GM19025 (cell line): ENCODE measurements around the gene ZCCHC24.

Experiments
- ATAC-seq: cut with Tn5 transposase; IDR thresholded peaks from one replicate; pipeline ENCODE4 v1.9.1; 2021; ENCODE audit warnings: mild to moderate bottlenecking, low read depth, moderate library complexity; ENCODE audit not compliant: unreplicated experiment

ZCCHC24 gene

DNA sequence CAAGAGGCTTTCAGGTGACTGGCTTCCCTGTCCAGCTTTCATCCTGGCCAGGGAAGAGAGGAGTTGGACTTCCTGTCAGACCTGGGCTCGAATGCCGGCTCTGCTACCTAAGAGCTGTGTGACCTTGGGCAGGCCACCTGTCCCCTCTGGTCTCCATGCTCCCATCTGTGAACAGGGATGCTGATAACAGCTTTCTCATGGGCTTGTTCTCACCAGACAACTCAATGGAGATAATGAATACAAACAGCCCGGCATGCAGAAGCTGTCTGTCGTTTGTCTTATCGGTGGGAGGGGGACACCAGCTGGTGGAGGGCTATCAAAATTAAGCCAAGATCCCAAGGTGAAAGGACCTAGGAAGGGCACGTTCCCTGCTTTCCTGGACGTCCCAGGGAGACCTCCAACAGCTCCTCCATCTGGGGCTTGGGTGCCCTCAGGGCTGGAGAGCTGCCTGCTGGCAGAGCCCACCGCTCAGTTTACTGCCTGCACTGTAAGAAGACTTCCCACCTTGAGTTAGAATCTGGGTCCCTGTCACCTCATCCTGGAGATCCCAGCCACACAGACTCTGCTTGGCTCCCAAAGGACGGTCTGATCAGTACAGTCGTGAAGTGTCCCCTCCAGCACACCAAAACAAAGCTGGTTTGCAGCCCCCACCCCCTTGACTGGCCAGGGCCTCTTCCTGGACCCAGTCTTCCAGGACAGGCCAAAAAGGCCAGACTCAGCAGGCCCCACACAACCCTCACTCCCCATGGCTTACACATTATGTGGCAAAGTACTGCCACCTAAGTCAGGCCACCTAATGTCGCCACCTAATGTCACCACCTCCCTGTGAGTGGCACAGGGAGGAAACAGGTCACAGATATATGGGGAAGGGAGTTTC is 57.2 kb downstream of the ZCCHC24 start:
- no peak for ATAC-seq

DNA sequence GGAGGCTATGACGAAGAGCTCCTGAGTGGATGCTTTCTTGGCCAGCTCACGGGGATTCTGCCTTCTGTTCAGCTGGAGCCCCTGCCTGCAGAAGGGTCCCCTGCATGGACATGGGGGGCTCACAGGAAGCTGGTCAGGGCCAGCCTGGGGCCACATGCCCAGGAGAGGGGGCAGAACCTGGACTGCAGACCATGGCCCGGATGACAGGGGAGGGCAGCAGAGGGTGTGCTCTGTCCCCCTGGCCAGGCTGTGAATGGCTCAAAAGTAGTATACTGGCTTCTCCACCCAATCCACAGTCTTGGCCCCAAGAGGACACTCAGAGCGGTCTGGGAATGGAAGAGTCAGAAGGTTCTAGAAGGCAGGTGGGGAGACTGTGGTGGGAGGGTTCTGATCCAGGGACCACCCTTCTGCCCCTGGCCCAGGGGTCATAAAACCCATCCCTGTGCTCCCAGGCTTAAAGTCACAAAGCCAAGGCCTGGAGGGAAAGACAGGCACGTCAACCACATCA is 57.9 kb downstream of the ZCCHC24 start:
- no peak for ATAC-seq

GRCh38 chr10:79386637-79387465 is 58.6 kb downstream of the ZCCHC24 start:
- ATAC-seq: no peak

GRCh38 chr10:79385804-79386531 is 59.5 kb downstream of the ZCCHC24 start:
- ATAC-seq: no peak

DNA sequence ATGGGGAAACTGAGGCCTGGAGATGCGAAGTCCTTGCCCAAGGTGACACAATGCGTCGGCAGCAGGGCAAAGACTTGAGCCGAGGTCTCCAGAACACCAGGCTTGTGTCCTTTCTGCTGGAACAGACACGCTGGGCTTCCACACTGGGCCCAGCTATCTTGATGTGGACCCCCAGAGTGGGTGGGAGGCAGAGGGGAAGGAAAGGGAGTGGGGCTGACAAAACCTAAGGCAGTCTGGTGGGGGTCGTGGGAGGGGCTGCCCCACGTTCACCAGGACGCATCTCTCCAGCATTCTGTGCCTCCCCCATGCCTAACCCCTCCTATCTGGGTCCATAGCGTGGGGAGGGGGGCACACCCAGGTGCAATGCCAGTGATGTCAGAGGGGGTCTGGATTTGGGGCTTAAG is 60.0 kb downstream of the ZCCHC24 start:
- ATAC-seq: no peak

- ATAC-seq: no peak
Measured at GRCh38 chr10:79384773-79385391, 60.5 kb downstream of the ZCCHC24 start.

DNA sequence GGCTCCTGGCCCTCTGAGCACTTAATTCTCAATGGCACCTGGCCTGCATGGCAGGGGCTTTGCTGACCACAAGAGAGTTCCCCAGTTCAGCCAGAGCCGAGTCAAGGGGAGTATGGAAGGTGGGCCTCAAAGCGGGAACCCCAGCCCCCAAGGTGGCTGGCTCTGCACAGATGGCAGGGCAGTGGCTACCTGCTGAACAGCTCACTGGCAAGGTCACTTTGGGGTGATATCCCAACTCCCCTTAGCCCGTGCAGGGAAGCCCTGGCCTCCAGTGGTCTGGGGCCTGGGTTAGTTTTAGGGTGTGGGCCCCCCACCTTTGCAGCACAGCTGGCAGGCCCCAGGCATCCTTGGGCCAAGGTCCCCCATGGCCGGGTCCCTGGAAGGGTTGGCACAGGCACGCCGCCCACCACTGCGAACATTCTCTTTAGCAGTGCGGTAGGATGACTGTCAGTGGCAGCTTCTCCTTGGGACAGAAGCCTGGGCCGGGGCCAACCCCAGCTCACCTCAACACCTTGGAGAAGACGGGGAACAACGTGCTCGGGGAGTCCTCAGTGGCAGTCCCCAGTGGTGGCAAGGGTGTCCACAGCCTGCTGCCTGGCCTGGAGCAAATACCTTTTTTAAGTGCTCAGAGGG is 61.3 kb downstream of the ZCCHC24 start:
- ATAC-seq: no peak

- ATAC-seq: no peak
Measured at GRCh38 chr10:79382491-79382941, 62.9 kb downstream of the ZCCHC24 start.

DNA sequence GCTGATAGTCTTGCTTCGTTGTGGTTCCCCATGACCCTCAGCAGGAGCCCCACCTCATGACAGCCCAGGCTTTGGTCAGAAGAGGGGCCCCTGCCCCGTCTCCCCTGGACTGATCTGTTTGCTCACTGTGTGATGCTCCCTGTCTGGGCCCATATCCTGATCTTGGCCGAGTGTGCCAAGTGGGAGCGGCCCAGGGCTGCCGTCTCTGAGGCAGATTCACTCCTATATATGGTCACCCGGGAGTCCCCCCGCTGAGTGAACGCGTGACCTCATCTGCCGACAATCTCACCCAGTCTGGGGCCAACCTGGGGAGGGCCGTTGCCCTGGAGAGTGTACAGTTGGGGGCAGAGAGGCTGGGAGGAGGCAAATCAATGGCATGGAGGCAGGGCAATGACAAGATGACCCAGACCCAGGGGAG is 63.6 kb downstream of the ZCCHC24 start:
- ATAC-seq: no peak

DNA sequence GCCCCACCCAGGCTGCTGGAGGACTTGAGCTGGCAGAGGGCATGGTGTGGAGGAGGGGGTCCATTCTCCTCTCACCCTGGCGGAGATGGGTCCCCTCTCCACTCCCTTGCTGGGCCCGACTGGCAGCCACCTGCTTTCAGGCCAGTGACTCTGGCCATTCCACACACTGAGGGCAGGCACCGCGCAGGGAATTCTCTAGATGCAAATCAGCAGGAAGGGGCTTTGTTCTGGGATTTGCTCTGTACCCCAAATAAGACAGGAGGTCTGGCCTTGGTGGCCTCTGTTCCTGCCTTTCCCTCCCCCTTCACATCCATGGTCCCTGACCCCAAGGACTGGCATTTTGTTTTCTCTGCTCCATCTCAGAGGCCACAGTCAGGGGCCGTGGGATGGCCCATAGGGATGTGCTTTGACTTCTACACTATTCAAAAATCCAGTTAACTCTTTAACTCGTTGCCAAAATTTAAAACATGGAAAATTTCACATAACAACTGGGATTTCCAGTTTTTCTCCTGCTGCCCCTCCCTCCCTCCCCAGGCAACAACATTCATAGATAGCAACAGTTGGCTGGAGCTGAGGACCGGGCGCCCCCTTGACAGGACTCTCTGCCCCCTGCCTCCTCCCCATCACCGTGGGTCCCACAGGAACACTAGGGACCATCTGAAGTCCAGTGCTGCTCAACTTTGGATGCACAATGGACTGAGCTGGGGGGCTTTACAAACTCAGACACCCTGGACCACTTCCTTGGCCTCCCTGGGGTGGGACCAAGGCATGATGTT is 64.3 kb downstream of the ZCCHC24 start:
- ATAC-seq: no peak

DNA sequence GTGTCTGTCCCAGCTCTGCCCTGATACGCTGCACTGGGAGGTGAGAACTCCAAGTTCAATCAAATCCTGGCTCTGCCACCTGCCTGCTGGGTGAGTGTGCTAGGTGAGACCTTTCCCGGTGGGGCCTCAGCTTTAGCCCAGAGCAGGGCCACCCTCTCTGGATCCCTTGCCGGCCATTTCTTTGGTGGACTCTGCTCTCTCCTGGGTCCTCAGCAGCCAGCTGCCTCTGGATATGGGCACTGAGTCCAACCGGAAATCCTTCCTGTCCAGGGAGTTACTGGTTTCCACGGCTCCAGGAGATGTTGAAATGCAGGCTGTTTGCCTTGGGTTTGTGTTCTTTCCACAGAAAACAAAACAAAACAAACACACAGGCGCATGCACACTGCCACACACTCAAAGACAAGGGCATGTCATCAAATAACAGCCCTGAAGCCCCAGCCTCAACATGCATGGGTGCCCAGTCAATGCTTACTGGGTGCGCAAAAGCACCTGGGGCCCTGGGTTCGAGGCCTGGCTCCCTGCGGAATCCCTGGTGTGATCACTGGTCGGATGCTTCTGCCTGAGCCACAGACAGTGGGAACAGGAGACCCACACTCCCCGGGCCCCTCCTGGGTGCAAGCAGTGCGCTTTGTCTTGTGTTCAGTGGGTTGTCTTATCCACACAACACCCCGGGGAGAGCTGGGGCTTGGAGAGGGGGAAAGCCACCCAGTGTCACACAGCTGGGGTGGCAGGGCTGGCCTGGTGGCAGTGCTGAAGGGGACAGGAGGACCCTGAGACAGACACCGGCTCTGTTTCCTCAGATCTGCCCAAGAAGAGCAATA is 65.1 kb downstream of the ZCCHC24 start:
- ATAC-seq: no peak

- no peak for ATAC-seq
Measured at GRCh38 chr10:79379512-79380124, 65.8 kb downstream of the ZCCHC24 start.

DNA sequence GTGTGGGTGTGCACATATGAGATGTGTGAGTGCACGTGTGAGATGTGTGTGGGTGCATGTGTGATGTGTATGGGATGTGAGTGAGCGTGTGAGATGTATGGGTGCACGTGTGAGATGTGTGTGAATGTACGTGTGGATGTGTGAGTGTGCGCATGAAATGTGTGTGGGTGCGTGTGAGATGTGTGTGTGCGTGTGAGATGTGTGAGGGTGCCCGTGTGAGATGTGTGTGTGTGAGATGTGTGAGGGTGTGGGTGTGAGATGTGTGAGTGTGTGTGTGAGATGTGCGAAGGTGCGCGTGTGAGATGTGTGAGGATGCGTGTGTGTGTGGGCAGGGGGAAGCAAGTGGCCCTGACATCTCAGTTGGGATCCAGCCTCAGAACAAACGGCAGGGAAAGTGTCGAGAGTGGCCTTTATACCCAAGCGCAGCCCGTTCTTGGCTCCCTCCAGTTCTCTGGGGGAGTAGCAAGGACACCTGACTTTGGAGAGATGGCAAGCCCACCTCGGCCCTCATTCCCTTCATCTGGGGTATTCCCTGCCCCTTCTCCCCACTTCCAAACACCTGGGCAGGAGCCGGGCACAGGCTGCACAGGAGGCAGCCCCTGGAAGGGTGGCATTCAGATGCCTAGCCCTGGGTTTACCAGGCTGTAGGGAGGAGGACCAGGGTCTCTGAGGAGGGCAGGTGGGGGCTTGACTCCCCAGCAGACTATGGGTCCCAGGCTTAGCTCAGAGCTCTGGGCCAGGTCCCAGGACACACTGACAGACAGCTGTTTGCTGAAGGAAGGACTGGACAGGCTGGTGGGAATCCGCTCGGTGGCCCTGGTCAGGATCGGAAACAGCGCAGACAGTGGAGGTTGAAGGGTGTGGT is 66.5 kb downstream of the ZCCHC24 start:
- no peak for ATAC-seq

DNA sequence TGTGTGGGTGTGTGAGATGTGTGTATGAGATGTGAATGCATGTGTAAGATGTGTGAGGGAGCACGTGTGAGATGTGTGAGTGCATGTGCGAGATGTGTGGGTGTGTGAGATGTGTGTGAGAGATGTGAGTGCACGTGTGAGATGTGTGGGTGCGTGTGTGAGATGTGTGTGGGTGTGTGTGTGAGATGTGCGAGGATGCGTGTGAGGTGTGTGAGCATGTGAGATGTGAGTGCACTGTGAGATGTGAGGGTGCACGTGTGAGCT is 67.1 kb downstream of the ZCCHC24 start:
- no peak for ATAC-seq

- no peak for ATAC-seq
Measured at GRCh38 chr10:79377557-79378382, 67.7 kb downstream of the ZCCHC24 start.
